Neural crest cell (in vitro differentiated cells): ENCODE results near the gene PCDHA4. TPM values are rescaled to one million over a fixed set of nuclear protein-coding genes. Genes with fewer than 3 reads are reported as not detected.

ENCODE experiments used
- DNase-seq: peaks from one replicate; pipeline ENCODE4 v3.0.0; 2021; ENCODE audit warnings: low read depth, mixed read lengths, low spot score
- H3K27ac Mint-ChIP-seq: one replicate; pipeline ENCODE4 v1.8.0; 2021; ENCODE audit warnings: mild to moderate bottlenecking, mixed read lengths; ENCODE audit not compliant: unreplicated experiment
- H3K27me3 Mint-ChIP-seq: 2 replicates; pipeline ENCODE4 v1.8.0; 2021; ENCODE audit warnings: low read depth, mild to moderate bottlenecking, mixed read lengths
- H3K36me3 Mint-ChIP-seq: 2 replicates; pipeline ENCODE4 v1.8.0; 2021; ENCODE audit warnings: low read depth, mild to moderate bottlenecking, mixed read lengths
- H3K4me1 Mint-ChIP-seq: 2 replicates; pipeline ENCODE4 v1.8.0; 2021; ENCODE audit warnings: mixed read lengths
- H3K4me3 Mint-ChIP-seq: one replicate; pipeline ENCODE4 v1.8.0; 2021; ENCODE audit warnings: mild to moderate bottlenecking, mixed read lengths
- H3K9me3 Mint-ChIP-seq: 2 replicates; pipeline ENCODE4 v1.8.0; 2021; ENCODE audit warnings: mixed read lengths
- total RNA-seq: library from RNA; stranded (reverse); gene quantifications from 2 replicates; pipeline ENCODE4 v1.2.1, GENCODE V29; 2021
- TF ChIP-seq, protein P1 (sequence below): fragments of 200-600 bp; sonication (generic); conservative IDR thresholded peaks from 2 replicates; pipeline ENCODE4 v1.5.0; 2021; ENCODE audit warnings: antibody characterized with exemption, mild to moderate bottlenecking

The PCDHA4 gene
- total RNA-seq, 1 donor from 2014 or later = 9.0 TPM

- Mint-ChIP-seq H3K27ac (no peak overlapping the region), H3K27me3 (no peaks in the 10 kb centered on the region), H3K9me3 (peaks cover 14% of the 10 kb centered on the region), H3K4me1 (no peaks in the 10 kb centered on the region), H3K36me3 (peaks cover 62% of the 10 kb centered on the region), H3K4me3 (no peak overlapping the region)
- TF ChIP-seq, protein P1, sequence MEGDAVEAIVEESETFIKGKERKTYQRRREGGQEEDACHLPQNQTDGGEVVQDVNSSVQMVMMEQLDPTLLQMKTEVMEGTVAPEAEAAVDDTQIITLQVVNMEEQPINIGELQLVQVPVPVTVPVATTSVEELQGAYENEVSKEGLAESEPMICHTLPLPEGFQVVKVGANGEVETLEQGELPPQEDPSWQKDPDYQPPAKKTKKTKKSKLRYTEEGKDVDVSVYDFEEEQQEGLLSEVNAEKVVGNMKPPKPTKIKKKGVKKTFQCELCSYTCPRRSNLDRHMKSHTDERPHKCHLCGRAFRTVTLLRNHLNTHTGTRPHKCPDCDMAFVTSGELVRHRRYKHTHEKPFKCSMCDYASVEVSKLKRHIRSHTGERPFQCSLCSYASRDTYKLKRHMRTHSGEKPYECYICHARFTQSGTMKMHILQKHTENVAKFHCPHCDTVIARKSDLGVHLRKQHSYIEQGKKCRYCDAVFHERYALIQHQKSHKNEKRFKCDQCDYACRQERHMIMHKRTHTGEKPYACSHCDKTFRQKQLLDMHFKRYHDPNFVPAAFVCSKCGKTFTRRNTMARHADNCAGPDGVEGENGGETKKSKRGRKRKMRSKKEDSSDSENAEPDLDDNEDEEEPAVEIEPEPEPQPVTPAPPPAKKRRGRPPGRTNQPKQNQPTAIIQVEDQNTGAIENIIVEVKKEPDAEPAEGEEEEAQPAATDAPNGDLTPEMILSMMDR = no peak
- DNase-seq = no peak
These were observed 55.8 kb downstream of the PCDHA4 start for GRCh38 chr5:140862441-140863295.

Other genes starting within 250 kb of the PCDHA4 start
- gene SRA1, start 249.6 kb upstream of the PCDHA4 start, total RNA-seq = 34.7 and 36.3 TPM in 2 replicates
- 36.2 TPM in 2 replicates for gene APBB3, start 242.5 kb upstream of the PCDHA4 start, total RNA-seq
- gene SLC35A4, start 242.2 kb upstream of the PCDHA4 start, total RNA-seq = 99.4 and 106 TPM in 2 replicates
- 0.28 and 0.55 TPM in 2 replicates for gene CD14, start 173.9 kb upstream of the PCDHA4 start, total RNA-seq
- 25.2 and 27.4 TPM in 2 replicates for gene TMCO6, start 167.6 kb upstream of the PCDHA4 start, total RNA-seq
- gene NDUFA2, start 159.4 kb upstream of the PCDHA4 start, total RNA-seq = 62.7 and 69.7 TPM in 2 replicates
- 80.0 and 87.3 TPM in 2 replicates for gene IK, start 159.2 kb upstream of the PCDHA4 start, total RNA-seq
- gene WDR55, start 142.2 kb upstream of the PCDHA4 start, total RNA-seq = 23.6 and 24.0 TPM in 2 replicates
- 4.2 and 4.6 TPM in 2 replicates for gene DND1, start 133.5 kb upstream of the PCDHA4 start, total RNA-seq
- 92.7 and 98.7 TPM in 2 replicates for gene HARS1, start 115.7 kb upstream of the PCDHA4 start, total RNA-seq
- gene HARS2, start 115.6 kb upstream of the PCDHA4 start, total RNA-seq = 31.8 and 33.2 TPM in 2 replicates
- gene ZMAT2, start 106.6 kb upstream of the PCDHA4 start, total RNA-seq = 53.0 and 55.0 TPM in 2 replicates
- 0.07 TPM in 1 of 2 replicates, not detected in the other for gene PCDHA1, start 20.9 kb upstream of the PCDHA4 start, total RNA-seq
- gene PCDHA2, start 12.2 kb upstream of the PCDHA4 start, total RNA-seq = 1.2 TPM in 2 replicates
- 0.32 and 0.37 TPM in 2 replicates for gene PCDHA3, start 6.0 kb upstream of the PCDHA4 start, total RNA-seq
- 1.3 and 1.4 TPM in 2 replicates for gene PCDHA5, start 14.5 kb downstream of the PCDHA4 start, total RNA-seq
- 11.4 and 12.1 TPM in 2 replicates for gene PCDHA6, start 20.9 kb downstream of the PCDHA4 start, total RNA-seq
- gene PCDHA7, start 27.2 kb downstream of the PCDHA4 start, total RNA-seq = 1.9 and 2.3 TPM in 2 replicates
- gene PCDHA8, start 34.1 kb downstream of the PCDHA4 start, total RNA-seq = 1.9 and 2.3 TPM in 2 replicates
- 1.4 TPM in 2 replicates for gene PCDHA9, start 41.3 kb downstream of the PCDHA4 start, total RNA-seq
- gene PCDHA10, start 48.8 kb downstream of the PCDHA4 start, total RNA-seq = 7.3 and 7.4 TPM in 2 replicates
- gene PCDHA11, start 61.9 kb downstream of the PCDHA4 start, total RNA-seq = 6.5 and 6.8 TPM in 2 replicates
- 5.5 and 6.6 TPM in 2 replicates for gene PCDHA12, start 68.2 kb downstream of the PCDHA4 start, total RNA-seq
- gene PCDHA13, start 75.1 kb downstream of the PCDHA4 start, total RNA-seq = 1.2 and 1.3 TPM in 2 replicates
- gene PCDHAC1, start 119.2 kb downstream of the PCDHA4 start, total RNA-seq = 4.1 and 4.4 TPM in 2 replicates
- gene PCDHAC2, start 159.4 kb downstream of the PCDHA4 start, total RNA-seq = 1.8 and 1.9 TPM in 2 replicates
- gene PCDHB1, start 244.3 kb downstream of the PCDHA4 start, total RNA-seq = 0.14 and 0.23 TPM in 2 replicates